GM20000 (cell line): Measurements from ENCODE around the gene PRRT1B.

Experiments used
- DNase-seq: peaks from one replicate; pipeline ENCODE4 v3.0.0; 2012; ENCODE audit warnings: low spot score
- CTCF ChIP-seq: IDR thresholded peaks from 2 replicates; pipeline ENCODE4 v1.5.1; 2012; ENCODE audit warnings: mild to moderate bottlenecking, control low read depth; ENCODE audit errors: extremely low read depth, missing control alignments

The PRRT1B gene

GRCh38 chr9:131522257-131523085, 22.9 kb upstream of the PRRT1B start:
- peak; percentile 15 for DNase-seq
- TF ChIP-seq CTCF: no peak

GRCh38 chr9:131523086-131523388, 22.3 kb upstream of the PRRT1B start:
- no peak for DNase-seq
- TF ChIP-seq CTCF: no peak

- no peak for TF ChIP-seq CTCF
- DNase-seq: peak; percentile 21
Measured at GRCh38 chr9:131523451-131524435, 21.6 kb upstream of the PRRT1B start.

- peak; percentile 10 for DNase-seq
- TF ChIP-seq CTCF: no peak
Measured at GRCh38 chr9:131524665-131525315, 20.5 kb upstream of the PRRT1B start.

GRCh38 chr9:131525643-131526565, 19.4 kb upstream of the PRRT1B start:
- no peak for TF ChIP-seq CTCF

GRCh38 chr9:131528186-131528585, 17.1 kb upstream of the PRRT1B start:
- no peak for TF ChIP-seq CTCF
- DNase-seq: no peak

More at GRCh38 chr9:131525643-131526565, 19.4 kb upstream of the PRRT1B start:
- peak; percentile 12 for DNase-seq
